K562 (cell line): ENCODE results near the gene EFEMP2. TPM values are rescaled to one million over a fixed set of nuclear protein-coding genes. Genes with fewer than 3 reads are reported as not detected.

ENCODE experiments used
- CHAMP1 ChIP-seq: fragments of 450-650 bp; IDR thresholded peaks from 2 replicates; pipeline ENCODE4 v1.6.1; 2016; ENCODE audit warnings: mild to moderate bottlenecking
- CHCHD3 ChIP-seq: fragments of 250-450 bp; sonication (Bioruptor Pico); IDR thresholded peaks from 2 replicates; pipeline ENCODE4 v2.1.2; 2022; ENCODE audit warnings: mild to moderate bottlenecking
- CHD1 ChIP-seq: fragments of 200-600 bp; sonication (generic); IDR thresholded peaks from one replicate; pipeline ENCODE4 v1.6.1; 2012; ENCODE audit warnings: mild to moderate bottlenecking, moderate library complexity, low read length, inconsistent platforms
- CTCF ChIP-seq, 3 experiments: IDR thresholded peaks in 2 of 3; conservative IDR thresholded peaks in 1 of 3; 2 replicates each; pipeline ENCODE4 v1.5.1; 2011 to 2012; ENCODE audit warnings: low read length in 3 of 3, mild to moderate bottlenecking in 3 of 3, control low read depth in 2 of 3, improper control_type of control experiment in 1 of 3, inconsistent platforms in 1 of 3, low read depth in 1 of 3, mixed read lengths in 1 of 3, moderate library complexity in 1 of 3; ENCODE audit not compliant: insufficient read depth in 2 of 3
- CTCFL ChIP-seq: IDR thresholded peaks from 2 replicates; pipeline ENCODE4 v1.6.1; 2011; ENCODE audit warnings: borderline replicate concordance, low read depth, mild to moderate bottlenecking, moderate library complexity, low read length; ENCODE audit not compliant: insufficient read depth, poor library complexity, severe bottlenecking
- E4F1 ChIP-seq: fragments of 250-450 bp; sonication (Bioruptor Pico); IDR thresholded peaks from 2 replicates; pipeline ENCODE4 v1.5.0; 2021; ENCODE audit warnings: mild to moderate bottlenecking, borderline replicate concordance
- ELF2 ChIP-seq: fragments of 250-450 bp; sonication (Bioruptor Pico); IDR thresholded peaks from 2 replicates; pipeline ENCODE4 v1.5.0; 2021; ENCODE audit warnings: mild to moderate bottlenecking
- ETV6 ChIP-seq, 3 experiments: fragments of 150-350 bp in 1 of 3; sonication (generic) in 1 of 3; formaldehyde crosslinking in 1 of 3; IDR thresholded peaks; 2 replicates each; pipeline versions ENCODE4 v1.6.1 to v1.8.0; 2014 to 2022; ENCODE audit warnings: borderline replicate concordance in 2 of 3, low read depth in 2 of 3, antibody characterized with exemption in 1 of 3, low read length in 1 of 3, mild to moderate bottlenecking in 1 of 3, missing genetic modification reagents in 1 of 3
- HDAC2 ChIP-seq: fragments of 450-650 bp; IDR thresholded peaks from 2 replicates; pipeline ENCODE4 v1.6.1; 2016; ENCODE audit warnings: mild to moderate bottlenecking
- HNRNPLL ChIP-seq: fragments of 200-400 bp; formaldehyde crosslinking; IDR thresholded peaks from 2 replicates; pipeline ENCODE4 v1.6.1; 2017; ENCODE audit warnings: low read length, low read depth, mild to moderate bottlenecking; ENCODE audit not compliant: poor library complexity, severe bottlenecking
- KAT8 ChIP-seq: fragments of 450-650 bp; IDR thresholded peaks from 2 replicates; pipeline ENCODE4 v1.6.1; 2016; ENCODE audit warnings: low read depth, mild to moderate bottlenecking
- MAZ ChIP-seq, 2 experiments: fragments of 450-650 bp in 1 of 2; sonication (generic) in 1 of 2; formaldehyde crosslinking; IDR thresholded peaks in 1 of 2; conservative IDR thresholded peaks in 1 of 2; 2 replicates each; pipeline versions ENCODE4 v1.4.0 to v1.5.0; 2020; ENCODE audit warnings: mild to moderate bottlenecking in 1 of 2, missing genetic modification reagents in 1 of 2
- NBN ChIP-seq: fragments of 450-650 bp; IDR thresholded peaks from 2 replicates; pipeline ENCODE4 v1.6.1; 2016; ENCODE audit warnings: low read depth, mild to moderate bottlenecking
- RBM14 ChIP-seq: fragments of 200-400 bp; formaldehyde crosslinking; IDR thresholded peaks from 2 replicates; pipeline ENCODE4 v1.6.1; 2018; ENCODE audit warnings: low read depth, mild to moderate bottlenecking, low read length, moderate library complexity, borderline replicate concordance; ENCODE audit not compliant: insufficient read depth
- TAL1 ChIP-seq: fragments of 450-650 bp; IDR thresholded peaks from 2 replicates; pipeline ENCODE4 v1.6.1; 2016; ENCODE audit warnings: mild to moderate bottlenecking
- THRAP3 ChIP-seq: fragments of 450-650 bp; IDR thresholded peaks from 2 replicates; pipeline ENCODE4 v1.6.1; 2016; ENCODE audit warnings: mild to moderate bottlenecking, inconsistent platforms, borderline replicate concordance
- ZKSCAN8 ChIP-seq: fragments of 200-800 bp; sonication (Bioruptor generic); IDR thresholded peaks from 2 replicates; pipeline ENCODE4 v1.6.1; 2016; ENCODE audit warnings: missing genetic modification characterization, missing compliant biosample characterization
- ZNF134 ChIP-seq: fragments of 250-450 bp; sonication (Bioruptor Pico); conservative IDR thresholded peaks from 2 replicates; pipeline ENCODE4 v1.4.0; 2020
- ZNF436 ChIP-seq: fragments of 250-450, 450-650 bp; sonication (Bioruptor Pico); formaldehyde crosslinking; IDR thresholded peaks from 2 replicates; pipeline ENCODE4 v1.7.0; 2020; ENCODE audit warnings: mild to moderate bottlenecking
- polyA plus RNA-seq, 8 experiments: library from polyadenylated mRNA; depleted of rRNA in 4 of 8; stranded (reverse) in 5 of 8; unstranded in 3 of 8; fragments of >200 nt; fragmentation: Nextera tagmentation in 2 of 8; fragmentation: Illumina TruSeq in 1 of 8; extraction: Ambion mirVana in 2 of 8; extraction: Trizol in 1 of 8; gene quantifications; 2 replicates each; pipeline versions ENCODE4 v1.2.1 to v1.2.3, GENCODE V29; 2011 to 2014; ENCODE audit warnings: inconsistent platforms in 1 of 8, missing spikeins in 1 of 8
- total RNA-seq, 7 experiments: library from RNA; depleted of rRNA in 6 of 7; stranded (reverse); fragments of >200 nt in 6 of 7; fragmentation: Illumina TruSeq in 2 of 7; extraction: Trizol in 2 of 7; gene quantifications; 2 replicates each; pipeline versions ENCODE4 v1.2.1 to v1.2.3, GENCODE V29; 2011 to 2021; ENCODE audit warnings: low replicate concordance in 1 of 7

Gene EFEMP2
- total and polyA plus RNA-seq, 9 of the 15 experiments (the other 6 are each of a cell fraction or from before 2014, with no cell fraction given): 0.07 to 2.9 (median 0.69) TPM; not detected in 1

- TF ChIP-seq RBM14 (no peak), CTCF (IDR thresholded peaks at IDR 0.05 in 2 of 3, conservative IDR thresholded peaks at IDR 0.05 in 1 of 3; ENCODE audit: insufficient read depth in 2 of 3, low read depth in 1 of 3, low read length in 3 of 3) (no peak), HDAC2 (no peak), ZNF134 (CRISPR knock-in tag) (no peak), MAZ (CRISPR knock-in tag; conservative IDR thresholded peaks at IDR 0.05 in 1 of 2, IDR thresholded peaks at IDR 0.05 in 1 of 2) (peak; percentile 100), KAT8 (no peak), ETV6 (IDR thresholded peaks at IDR 0.05; ENCODE audit: borderline replicate concordance in 1 of 2, low read depth in 2 of 2, low read length in 1 of 2) (peak in 1 of 2 experiments; percentile 66; a peak in 2 of 4 replicates), ETV6 (CRISPR knock-in tag; IDR thresholded peaks at IDR 0.05; ENCODE audit: borderline replicate concordance) (no peak), CHAMP1 (no peak), THRAP3 (no peak), ELF2 (CRISPR knock-in tag) (0 out of 2 replicates have a peak, but pooled peaks have one; percentile 47), CHCHD3 (CRISPR knock-in tag) (no peak), TAL1 (no peak), ZNF436 (CRISPR knock-in tag) (0 out of 2 replicates have a peak, but pooled peaks have one; percentile 15), CHD1 (no peak), HNRNPLL (peak; percentile 53), NBN (peak; percentile 86; the same call in 1 of the 2 replicates), E4F1 (no peak), ZKSCAN8 (CRISPR knock-in tag) (no peak), CTCFL (no peak)
These were observed 46.6 kb upstream of the EFEMP2 start, which contains the start of gene DRAP1 (continued) for GRCh38 chr11:65919141-65919572.
